Bronchial epithelial cell (primary cell): Measurements from ENCODE around the gene TMPRSS3. TPM values are rescaled to one million over a fixed set of nuclear protein-coding genes. Genes with fewer than 3 reads are reported as not detected.

ENCODE experiments used
- DNase-seq: peaks from one replicate; pipeline ENCODE4 v3.0.0-alpha.2; 2010; ENCODE audit warnings: low read depth
- FAIRE-seq: peaks from 2 replicates; lab custom pipeline; 2011; peaks lifted over from hg19 to GRCh38; lab: Jason Lieb, UNC
- H3K27me3 ChIP-seq: 2 replicates; pipeline ENCODE4 v1.5.1; 2011; ENCODE audit warnings: low read length; ENCODE audit not compliant: control insufficient read depth, insufficient read depth
- H3K36me3 ChIP-seq: 2 replicates; pipeline ENCODE4 v1.5.1; 2011; ENCODE audit warnings: low read length; ENCODE audit not compliant: control insufficient read depth, insufficient read depth
- H3K4me3 ChIP-seq: 2 replicates; pipeline ENCODE4 v1.5.1; 2011; ENCODE audit warnings: mild to moderate bottlenecking, low read depth, low read length, control low read depth
- CTCF ChIP-seq: IDR thresholded peaks from 2 replicates; pipeline ENCODE4 v1.5.1; 2011; ENCODE audit warnings: mild to moderate bottlenecking, moderate library complexity, low read length, control low read depth, inconsistent platforms; ENCODE audit not compliant: insufficient read depth, severe bottlenecking
- total RNA-seq: library from RNA; depleted of rRNA; stranded (reverse); fragments of >200 nt; gene quantifications from 2 replicates; pipeline ENCODE4 v1.2.1, GENCODE V29; 2014

Gene TMPRSS3
- total RNA-seq, 1 donor from 2014 or later = under 0.01 TPM

- peaks cover 3% of the 10 kb centered on the region for H3K27me3 ChIP-seq
- H3K36me3 ChIP-seq = no peaks in the 10 kb centered on the region
- DNase-seq (no peak), FAIRE-seq (no peak)
- TF ChIP-seq CTCF = no peak
- no peak overlapping the region for H3K4me3 ChIP-seq
These were observed 65.2 kb downstream of the TMPRSS3 start for GRCh38 chr21:42330380-42331371.

GRCh38 chr21:42324896-42325295, 71.0 kb downstream of the TMPRSS3 start:
- DNase-seq (no peak), FAIRE-seq (no peak)
- Histone ChIP-seq H3K4me3 (no peak overlapping the region), H3K36me3 (no peaks in the 10 kb centered on the region), H3K27me3 (no peaks in the 10 kb centered on the region)
- no peak for TF ChIP-seq CTCF

Other genes starting within 250 kb of the TMPRSS3 start
- 132 and 138 TPM in 2 replicates for gene ABCG1, start 176.9 kb downstream of the TMPRSS3 start, total RNA-seq
- gene TFF3, start 80.6 kb downstream of the TMPRSS3 start, total RNA-seq = 0.26 and 0.64 TPM in 2 replicates
- not detected in 2 replicates for gene TFF2, start 45.1 kb downstream of the TMPRSS3 start, total RNA-seq
- gene TFF1, start 29.5 kb downstream of the TMPRSS3 start, total RNA-seq = not detected in 2 replicates
- not detected in 2 replicates for gene UBASH3A, start 7.8 kb upstream of the TMPRSS3 start, total RNA-seq
- under 0.01 and 0.38 TPM in 2 replicates for gene RSPH1, start 100.2 kb upstream of the TMPRSS3 start, total RNA-seq
- 7.1 and 15.1 TPM in 2 replicates for gene SLC37A1, start 117.8 kb upstream of the TMPRSS3 start, total RNA-seq